ENCODE measurements around the gene GRIK5. TPM values are rescaled to one million over a fixed set of nuclear protein-coding genes. Genes with fewer than 3 reads are reported as not detected.

The GRIK5 gene
- total RNA-seq, 6 experiments from 2014 or later = 0.15 to 0.42 (median 0.17) TPM; not detected in 2

DNA sequence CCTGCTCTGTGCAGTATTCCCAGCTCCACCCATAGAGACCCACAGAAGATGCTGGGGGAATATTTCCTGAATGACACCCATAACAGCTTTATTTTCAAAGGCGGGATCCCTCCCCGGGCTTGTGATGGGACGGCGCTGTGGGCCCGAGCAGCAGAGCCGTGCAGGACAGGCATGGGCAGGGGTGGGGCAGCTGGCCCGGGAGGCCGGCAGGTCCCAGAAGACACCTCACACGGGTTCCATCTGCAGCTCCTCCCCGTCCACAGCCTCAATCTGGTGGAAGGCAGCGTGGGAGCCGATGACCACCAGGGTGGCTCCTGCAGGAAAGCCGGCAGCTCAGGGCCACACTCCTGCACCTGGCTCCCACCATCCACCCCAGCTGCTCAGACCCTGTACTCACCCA lies 113.4 kb downstream of the GRIK5 start:
- Histone ChIP-seq H3K27ac (no peak overlapping the region), H3K27me3 (no peaks in the 10 kb centered on the region), H3K9me3 (no peaks in the 10 kb centered on the region), H3K4me1 (peaks cover 0 to 10% (median 4%) of the 10 kb centered on the region in 4 donors), H3K4me3 (no peak overlapping the region), H3K36me3 (no peaks in the 10 kb centered on the region)
- TF ChIP-seq CTCF (IDR thresholded peaks at IDR 0.05) = no peak
- TF ChIP-seq POLR2A (IDR thresholded peaks at IDR 0.05) = no peak
- ATAC-seq (no peak), DNase-seq (no peak)
- intact Hi-C loops (cut with DNase I) = no loop called here
- WGBS (ENCODE audit: insufficient coverage, low coverage, low lambda C conversion rate, missing lambda C conversion rate) = 71% methylated on average over 1 of the region's 13 CpGs

DNA sequence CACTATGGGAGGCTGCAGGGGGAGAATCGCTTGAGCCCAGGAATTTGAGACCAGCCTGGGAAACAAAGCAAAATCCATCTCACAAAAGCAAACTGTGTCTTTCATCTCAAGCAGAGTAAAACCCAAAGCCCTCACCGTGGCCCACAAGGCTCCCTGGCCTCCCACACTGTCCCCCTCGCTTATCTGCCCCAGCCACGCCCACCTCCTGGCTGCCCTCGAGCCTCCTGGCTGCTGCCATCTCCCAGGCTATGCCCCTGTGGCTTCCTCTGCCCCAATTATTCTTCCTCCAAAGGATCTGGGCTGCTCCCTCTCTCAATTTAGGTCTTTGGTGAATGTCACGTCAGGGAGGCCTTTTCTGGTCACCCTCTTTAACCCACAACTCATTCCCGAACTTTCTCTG lies 114.5 kb downstream of the GRIK5 start:
- no peak for ATAC-seq
- intact Hi-C loops (cut with DNase I) = no loop called here
- Histone ChIP-seq H3K27me3 (no peaks in the 10 kb centered on the region), H3K4me3 (no peak overlapping the region), H3K36me3 (no peaks in the 10 kb centered on the region), H3K4me1 (peaks cover 0 to 10% (median 4%) of the 10 kb centered on the region in 4 donors), H3K27ac (no peak overlapping the region), H3K9me3 (no peaks in the 10 kb centered on the region)
- DNase-seq = no peak
- TF ChIP-seq CTCF (IDR thresholded peaks at IDR 0.05) (no peak), POLR2A (IDR thresholded peaks at IDR 0.05) (no peak)
- WGBS (ENCODE audit: insufficient coverage, low coverage, low lambda C conversion rate, missing lambda C conversion rate) = 92% methylated on average over 2 of the region's 7 CpGs

GRCh38 chr19:41951686-41952172 lies 118.3 kb downstream of the GRIK5 start:
- no peak overlapping the region for H3K4me3 ChIP-seq
- no peaks in the 10 kb centered on the region for H3K9me3 ChIP-seq
- H3K27ac ChIP-seq = no peak overlapping the region
- DNase-seq (peak; percentile 75 to 81 (median 77)), ATAC-seq (peak; percentile 82 to 91 (median 87))
- TF ChIP-seq POLR2A (IDR thresholded peaks at IDR 0.05) (no peak), CTCF (IDR thresholded peaks at IDR 0.05) (peak; percentile 80 to 99 (median 98))
- intact Hi-C loops (cut with DNase I) = no loop called here
- no peaks in the 10 kb centered on the region for H3K27me3 ChIP-seq
- no peaks in the 10 kb centered on the region for H3K4me1 ChIP-seq
- H3K36me3 ChIP-seq = no peaks in the 10 kb centered on the region
- WGBS (ENCODE audit: insufficient coverage, low coverage, low lambda C conversion rate, missing lambda C conversion rate) = 3% methylated on average over 11 of the region's 12 CpGs

Other genes with a start within 250 kb of the GRIK5 start
- gene LYPD4, start 225.5 kb downstream of the GRIK5 start, total RNA-seq = not detected
- not detected for gene DMRTC2, start 225.2 kb downstream of the GRIK5 start, total RNA-seq
- 100 to 1,000 TPM; 347 to 556 (median 499) TPM for gene RPS19, start 210.0 kb downstream of the GRIK5 start, total RNA-seq
- under 1 TPM in 4 of 6 experiments, not detected in 2; 0.18 to 0.71 (median 0.39) TPM for gene CD79A, start 192.9 kb downstream of the GRIK5 start, total RNA-seq
- 10 to 100 TPM; 25.3 to 39.7 (median 30.2) TPM for gene ARHGEF1, start 187.0 kb downstream of the GRIK5 start, total RNA-seq
- gene ERFL, start 141.8 kb downstream of the GRIK5 start, total RNA-seq = not detected
- gene RABAC1, start 110.9 kb downstream of the GRIK5 start, total RNA-seq = 100 to 1,000 TPM in 2 of 6 experiments, 10 to 100 TPM in 4; 53.6 to 124 (median 75.8) TPM
- gene ATP1A3, start 76.0 kb downstream of the GRIK5 start, total RNA-seq = under 1 TPM in 2 of 6 experiments, not detected in 4; 0.07 TPM
- gene ZNF574, start 6.0 kb upstream of the GRIK5 start, total RNA-seq = 1 to 10 TPM; 4.3 to 5.8 (median 4.7) TPM
- gene POU2F2, start 62.2 kb upstream of the GRIK5 start, total RNA-seq = 1 to 10 TPM in 3 of 6 experiments, under 1 TPM in 3; 0.18 to 3.0 (median 1.00) TPM
- 10 to 100 TPM in 5 of 6 experiments, 1 to 10 TPM in 1; 8.1 to 18.0 (median 15.0) TPM for gene DEDD2, start 147.5 kb upstream of the GRIK5 start, total RNA-seq
- gene ZNF526, start 150.1 kb upstream of the GRIK5 start, total RNA-seq = 1 to 10 TPM; 1.9 to 3.9 (median 3.4) TPM
- gene GSK3A, start 172.4 kb upstream of the GRIK5 start, total RNA-seq = 10 to 100 TPM; 12.3 to 14.8 (median 13.5) TPM
- 10 to 100 TPM; 15.4 to 35.7 (median 30.5) TPM for gene ERF, start 184.9 kb upstream of the GRIK5 start, total RNA-seq
- 10 to 100 TPM; 19.9 to 53.6 (median 35.2) TPM for gene CIC, start 199.0 kb upstream of the GRIK5 start, total RNA-seq
- gene PRR19, start 231.9 kb upstream of the GRIK5 start, total RNA-seq = under 1 TPM; 0.18 to 0.74 (median 0.21) TPM
- 10 to 100 TPM in 1 of 6 experiments, 1 to 10 TPM in 5; 1.6 to 10.6 (median 5.0) TPM for gene PAFAH1B3, start 232.4 kb upstream of the GRIK5 start, total RNA-seq
- gene TMEM145, start 243.1 kb upstream of the GRIK5 start, total RNA-seq = under 1 TPM in 3 of 6 experiments, not detected in 3; 0.10 to 0.16 (median 0.12) TPM

Data from right lobe of liver (tissue), 6 donors.